ENCODE measurements around the gene SEMA4D. TPM values are rescaled to one million over a fixed set of nuclear protein-coding genes. Genes with fewer than 3 reads are reported as not detected.

Gene SEMA4D
- total RNA-seq, 1 experiment from 2014 or later = 48.4 TPM

DNA sequence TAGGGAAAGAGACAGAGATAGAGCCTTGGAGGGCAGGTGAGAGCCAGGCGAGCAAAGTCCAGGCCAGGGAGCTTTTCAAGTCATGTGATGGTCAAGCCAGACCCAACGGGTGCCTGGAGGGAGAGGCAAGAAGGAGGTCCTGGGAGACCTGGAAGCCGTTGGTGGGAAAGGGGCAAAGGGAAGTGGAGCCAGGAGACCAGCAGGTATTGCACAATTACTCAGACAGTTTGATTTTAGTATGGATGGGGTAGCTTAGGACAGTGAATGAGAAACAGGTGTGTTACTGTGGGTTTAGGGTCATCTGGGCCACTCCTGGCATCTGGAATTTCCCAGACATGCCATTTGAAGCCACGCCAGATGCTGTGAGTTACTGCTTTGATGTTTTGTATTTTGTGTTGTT, 174.5 kb downstream of the SEMA4D start:
- TF ChIP-seq EZH2 (IDR thresholded peaks at IDR 0.05; ENCODE audit: low read depth) = no peak
- TF ChIP-seq, protein P1, sequence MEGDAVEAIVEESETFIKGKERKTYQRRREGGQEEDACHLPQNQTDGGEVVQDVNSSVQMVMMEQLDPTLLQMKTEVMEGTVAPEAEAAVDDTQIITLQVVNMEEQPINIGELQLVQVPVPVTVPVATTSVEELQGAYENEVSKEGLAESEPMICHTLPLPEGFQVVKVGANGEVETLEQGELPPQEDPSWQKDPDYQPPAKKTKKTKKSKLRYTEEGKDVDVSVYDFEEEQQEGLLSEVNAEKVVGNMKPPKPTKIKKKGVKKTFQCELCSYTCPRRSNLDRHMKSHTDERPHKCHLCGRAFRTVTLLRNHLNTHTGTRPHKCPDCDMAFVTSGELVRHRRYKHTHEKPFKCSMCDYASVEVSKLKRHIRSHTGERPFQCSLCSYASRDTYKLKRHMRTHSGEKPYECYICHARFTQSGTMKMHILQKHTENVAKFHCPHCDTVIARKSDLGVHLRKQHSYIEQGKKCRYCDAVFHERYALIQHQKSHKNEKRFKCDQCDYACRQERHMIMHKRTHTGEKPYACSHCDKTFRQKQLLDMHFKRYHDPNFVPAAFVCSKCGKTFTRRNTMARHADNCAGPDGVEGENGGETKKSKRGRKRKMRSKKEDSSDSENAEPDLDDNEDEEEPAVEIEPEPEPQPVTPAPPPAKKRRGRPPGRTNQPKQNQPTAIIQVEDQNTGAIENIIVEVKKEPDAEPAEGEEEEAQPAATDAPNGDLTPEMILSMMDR (conservative IDR thresholded peaks at IDR 0.05) = no peak
- Histone ChIP-seq H4K20me1 (ENCODE audit: insufficient read depth) (no peaks in the 10 kb centered on the region; the same call in 1 of the 2 replicates), H3K9me2 (ENCODE audit: insufficient read depth) (no peaks in the 10 kb centered on the region), H3F3A (ENCODE audit: insufficient read depth, low read depth) (peaks cover 11% of the 10 kb centered on the region), H3K4me1 (replicated peaks; ENCODE audit: insufficient read depth) (peaks cover 13% of the 10 kb centered on the region; the same call in 1 of the 2 replicates), H3K27ac (no peak overlapping the region), H3K36me3 (ENCODE audit: low read depth) (peaks cover 16% of the 10 kb centered on the region), H3K4me2 (no peak overlapping the region), H3K4me3 (no peak overlapping the region), H3K79me2 (ENCODE audit: low read depth) (peaks cover 47% of the 10 kb centered on the region), H2AFZ (no peak overlapping the region), H3K9me3 (ENCODE audit: insufficient read depth, low read depth) (no peaks in the 10 kb centered on the region), H3K27me3 (ENCODE audit: insufficient read depth, low read depth) (no peaks in the 10 kb centered on the region)
- intact Hi-C loops (cut with micrococcal nuclease; ENCODE audit: unreplicated experiment) = no loop called here
- no peak for DNase-seq
- ChIA-PET POLR2A (ENCODE audit: unreplicated experiment) (no interaction called here), CTCF (no interaction called here)
- BruUV-seq (replicated peaks) = no TSS peak

DNA sequence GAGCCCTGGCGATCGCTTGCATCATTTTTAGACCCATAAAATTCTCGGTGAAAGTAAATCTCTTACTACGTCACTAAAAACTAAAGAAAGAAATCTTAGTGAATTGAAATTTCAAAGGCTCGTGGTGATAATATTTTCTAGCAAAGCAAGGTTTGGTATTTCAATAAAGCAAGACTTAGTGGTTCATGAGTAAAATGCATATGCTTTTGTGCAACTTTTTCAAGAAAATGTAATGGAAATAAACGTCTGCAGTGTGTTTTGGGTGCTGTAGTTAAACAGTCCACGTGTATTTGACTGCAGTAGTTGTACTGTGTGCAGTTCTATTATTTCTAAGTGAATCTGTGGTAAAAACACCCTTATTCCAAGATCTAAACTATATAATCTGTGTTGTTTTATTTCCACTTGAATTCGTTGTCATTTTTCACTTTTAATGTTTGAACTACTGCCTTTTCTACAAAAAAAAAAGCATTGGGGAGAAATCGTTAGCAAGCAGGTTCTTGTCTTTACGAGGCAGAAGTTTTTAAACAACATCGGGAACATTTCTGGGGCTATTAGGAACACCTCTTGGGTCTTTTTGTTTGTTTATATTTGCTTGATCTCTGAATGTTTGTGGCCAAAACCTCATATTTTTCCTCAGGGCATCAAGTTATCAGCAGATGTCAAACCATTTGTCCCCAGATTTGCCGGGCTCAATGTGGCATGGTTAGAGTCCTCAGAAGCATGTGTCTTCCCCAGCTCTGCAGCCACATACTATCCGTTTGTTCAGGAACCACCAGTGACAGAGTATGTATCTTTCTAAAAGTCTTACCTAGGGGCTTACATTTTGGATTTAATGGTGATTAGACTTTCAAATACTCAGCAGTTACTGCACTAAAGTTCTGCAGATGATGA, 178.7 kb downstream of the SEMA4D start:
- Histone ChIP-seq H4K20me1 (ENCODE audit: insufficient read depth) (peaks cover 2% of the 10 kb centered on the region; the same call in 1 of the 2 replicates), H3K27ac (peak overlapping the region; percentile 93), H3K27me3 (ENCODE audit: insufficient read depth, low read depth) (no peaks in the 10 kb centered on the region), H3K36me3 (ENCODE audit: low read depth) (peaks cover 26% of the 10 kb centered on the region), H3K4me3 (peak overlapping the region; percentile 72), H3K9me2 (ENCODE audit: insufficient read depth) (no peaks in the 10 kb centered on the region), H3F3A (ENCODE audit: insufficient read depth, low read depth) (peaks cover 48% of the 10 kb centered on the region), H2AFZ (peak overlapping the region; percentile 54), H3K79me2 (ENCODE audit: low read depth) (peaks cover 82% of the 10 kb centered on the region), H3K4me2 (peak overlapping the region; percentile 92), H3K4me1 (replicated peaks; ENCODE audit: insufficient read depth) (peaks cover 45% of the 10 kb centered on the region), H3K9me3 (ENCODE audit: insufficient read depth, low read depth) (no peaks in the 10 kb centered on the region)
- POLR2A ChIA-PET (ENCODE audit: unreplicated experiment) = interaction anchor here (0.7 kb wide), 1 partner anchor 10 kb away, joined by 5 read pairs; no protein-coding TSS in a partner anchor
- intact Hi-C loops (cut with micrococcal nuclease; ENCODE audit: unreplicated experiment) = loop anchor here (2.0 to 10.0 kb wide), 2 partner anchors 296 to 724 kb away; no protein-coding TSS in a partner anchor
- BruUV-seq (replicated peaks) = TSS peak; percentile 5
- CTCF ChIA-PET = interaction anchor here (0.6 to 1.8 kb wide), 2 partner anchors 229 to 272 kb away, joined by 3 to 6 read pairs; no protein-coding TSS in a partner anchor
- TF ChIP-seq, protein P1 (conservative IDR thresholded peaks at IDR 0.05) = no peak; the same call in 1 of the 2 replicates
- TF ChIP-seq EZH2 (IDR thresholded peaks at IDR 0.05; ENCODE audit: low read depth) = no peak
- DNase-seq = no peak

DNA sequence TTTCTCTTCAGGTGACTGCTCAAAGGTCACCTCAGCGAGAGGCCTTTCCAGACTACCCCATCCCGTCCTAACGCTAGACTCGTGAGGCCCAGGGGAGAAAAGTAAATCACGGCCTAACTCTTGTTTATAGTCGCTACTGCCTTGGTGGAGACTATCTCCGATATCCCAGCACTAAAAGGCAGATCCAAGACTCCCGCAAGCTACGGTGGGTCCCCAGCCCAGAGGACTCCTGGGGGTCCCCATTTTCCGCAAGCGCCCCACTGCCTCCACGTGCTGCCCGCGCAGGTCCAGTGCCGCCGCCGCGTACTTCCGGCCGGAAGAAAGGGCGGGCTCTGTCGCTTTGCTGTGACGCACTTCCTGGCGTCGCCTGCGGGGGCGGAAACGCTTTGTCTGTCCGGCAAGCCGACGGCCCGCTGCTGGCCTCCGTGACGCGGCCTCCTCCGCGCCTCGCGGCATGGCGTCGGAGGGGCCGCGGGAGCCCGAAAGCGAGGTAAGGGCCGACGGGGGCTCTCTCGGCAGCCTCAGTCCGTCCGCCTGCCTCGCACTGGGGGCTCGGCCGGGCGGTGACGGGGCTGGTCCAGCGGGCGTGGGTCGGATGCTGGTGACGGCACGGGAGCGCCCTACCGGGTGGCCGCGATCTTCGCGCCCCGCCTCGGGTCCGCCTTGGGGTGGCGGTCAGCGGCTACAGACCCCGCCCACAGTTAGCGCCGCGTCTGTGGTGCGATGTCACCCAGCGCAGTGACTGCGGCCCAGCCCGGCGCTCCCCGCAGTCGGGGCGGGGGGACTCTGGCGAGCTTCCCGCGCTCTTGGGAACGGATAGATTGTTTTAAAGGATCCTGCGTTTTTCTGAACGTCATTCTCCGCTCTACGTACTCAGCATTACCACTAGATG, 179.5 kb downstream of the SEMA4D start, which contains the start of gene SECISBP2:
TSS of gene SECISBP2 (plus strand) at position 378 of the 892 bp plus-strand sequence. CDS start at position 455, 77 bp downstream.
- peaks cover 48% of the 10 kb centered on the region for H3F3A ChIP-seq (ENCODE audit: insufficient read depth, low read depth)
- CTCF ChIA-PET = interaction anchor here (0.6 to 1.8 kb wide), 2 partner anchors 230 to 273 kb away, joined by 3 to 6 read pairs; no protein-coding TSS in a partner anchor
- H2AFZ ChIP-seq = peak within 1 kb of the TSS; percentile 60
- peak within 1 kb of the TSS; percentile 72 for H3K4me3 ChIP-seq
- peaks cover 11% of the 10 kb centered on the region; the same call in 1 of the 2 replicates for H4K20me1 ChIP-seq (ENCODE audit: insufficient read depth)
- H3K27ac ChIP-seq = peak within 1 kb of the TSS; percentile 93
- peaks cover 54% of the 10 kb centered on the region for H3K4me1 ChIP-seq (replicated peaks; ENCODE audit: insufficient read depth)
- H3K9me2 ChIP-seq (ENCODE audit: insufficient read depth) = no peaks in the 10 kb centered on the region
- peak within 1 kb of the TSS; percentile 92 for H3K4me2 ChIP-seq
- no peaks in the 10 kb centered on the region for H3K9me3 ChIP-seq (ENCODE audit: insufficient read depth, low read depth)
- TF ChIP-seq EZH2 (IDR thresholded peaks at IDR 0.05; ENCODE audit: low read depth) = no peak
- TF ChIP-seq, protein P1 (conservative IDR thresholded peaks at IDR 0.05) = peak; percentile 74
- intact Hi-C loops (cut with micrococcal nuclease; ENCODE audit: unreplicated experiment) = loop anchor here (1.0 to 10.0 kb wide), 3 partner anchors 231 to 724 kb away; no protein-coding TSS in a partner anchor
- no TSS peak for BruUV-seq (replicated peaks)
- POLR2A ChIA-PET (ENCODE audit: unreplicated experiment) = no interaction called here
- peak; percentile 89 to 99 for DNase-seq
- H3K36me3 ChIP-seq (ENCODE audit: low read depth) = peaks cover 28% of the 10 kb centered on the region
- peaks cover 88% of the 10 kb centered on the region for H3K79me2 ChIP-seq (ENCODE audit: low read depth)
- no peaks in the 10 kb centered on the region for H3K27me3 ChIP-seq (ENCODE audit: insufficient read depth, low read depth)

Data from PC-9 (cell line).